Endometrial microvascular endothelial cells (primary cell): ENCODE data around the gene SORL1. TPM values are rescaled to one million over a fixed set of nuclear protein-coding genes. Genes with fewer than 3 reads are reported as not detected.

Source experiments
- in situ Hi-C: cut with HindIII; loops from 2 replicates; pipeline ENCODE4 v1.10.0; 2017; ENCODE audit warnings: low sequenced_read_pairs, low pct_unique_long_range_greater_than_20kb; ENCODE audit errors: inconsistent ontology term
- total RNA-seq: library from RNA; depleted of rRNA; stranded (reverse); fragments of >200 nt; gene quantifications from one replicate; pipeline ENCODE4 v1.2.3, GENCODE V29; 2015; ENCODE audit errors: inconsistent ontology term

SORL1 gene
- total RNA-seq, 1 donor from 2014 or later = 1.3 TPM

DNA sequence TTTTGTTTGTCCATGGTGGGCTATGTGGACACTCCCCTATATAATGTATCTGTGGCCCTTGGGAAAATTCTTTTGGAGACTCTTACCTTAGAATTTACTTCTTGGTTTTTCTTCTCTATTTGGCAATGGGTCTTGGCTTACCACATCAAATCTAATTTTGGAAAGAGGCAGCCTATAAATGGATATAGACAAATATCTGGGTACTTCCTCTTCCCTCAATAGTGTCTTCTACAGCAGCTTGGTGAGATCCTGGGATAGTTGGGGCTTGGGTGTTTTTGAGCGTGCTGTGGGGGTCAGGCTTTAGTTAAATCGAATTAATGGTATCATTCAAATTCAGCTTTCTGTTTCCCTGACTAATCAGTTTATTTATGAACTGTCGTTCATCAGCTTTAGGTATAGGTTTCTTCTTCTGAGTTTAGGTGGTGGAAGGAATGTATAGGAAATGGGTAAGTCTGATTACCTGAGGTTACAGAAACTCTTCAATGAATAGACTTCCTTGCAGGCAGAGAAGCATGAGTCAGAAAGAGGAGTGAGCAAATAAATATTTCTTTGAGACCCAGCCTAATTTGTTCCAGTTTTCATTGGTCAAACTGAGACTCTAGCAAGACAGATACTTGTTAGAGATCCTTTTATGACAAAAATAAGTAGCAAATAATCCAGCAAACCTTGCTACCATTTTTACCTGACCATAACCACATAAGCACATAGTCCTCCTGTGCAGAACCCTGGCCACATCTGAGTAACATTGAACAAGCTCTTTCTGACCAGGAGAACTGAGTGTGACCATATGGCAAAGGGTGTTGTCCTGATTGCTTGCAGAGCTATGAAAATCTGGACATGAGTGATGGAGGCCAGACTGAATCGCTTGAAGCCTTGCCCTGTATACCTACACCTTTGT, 69.3 kb downstream of the SORL1 start:
- in situ Hi-C loops = no loop called here

DNA sequence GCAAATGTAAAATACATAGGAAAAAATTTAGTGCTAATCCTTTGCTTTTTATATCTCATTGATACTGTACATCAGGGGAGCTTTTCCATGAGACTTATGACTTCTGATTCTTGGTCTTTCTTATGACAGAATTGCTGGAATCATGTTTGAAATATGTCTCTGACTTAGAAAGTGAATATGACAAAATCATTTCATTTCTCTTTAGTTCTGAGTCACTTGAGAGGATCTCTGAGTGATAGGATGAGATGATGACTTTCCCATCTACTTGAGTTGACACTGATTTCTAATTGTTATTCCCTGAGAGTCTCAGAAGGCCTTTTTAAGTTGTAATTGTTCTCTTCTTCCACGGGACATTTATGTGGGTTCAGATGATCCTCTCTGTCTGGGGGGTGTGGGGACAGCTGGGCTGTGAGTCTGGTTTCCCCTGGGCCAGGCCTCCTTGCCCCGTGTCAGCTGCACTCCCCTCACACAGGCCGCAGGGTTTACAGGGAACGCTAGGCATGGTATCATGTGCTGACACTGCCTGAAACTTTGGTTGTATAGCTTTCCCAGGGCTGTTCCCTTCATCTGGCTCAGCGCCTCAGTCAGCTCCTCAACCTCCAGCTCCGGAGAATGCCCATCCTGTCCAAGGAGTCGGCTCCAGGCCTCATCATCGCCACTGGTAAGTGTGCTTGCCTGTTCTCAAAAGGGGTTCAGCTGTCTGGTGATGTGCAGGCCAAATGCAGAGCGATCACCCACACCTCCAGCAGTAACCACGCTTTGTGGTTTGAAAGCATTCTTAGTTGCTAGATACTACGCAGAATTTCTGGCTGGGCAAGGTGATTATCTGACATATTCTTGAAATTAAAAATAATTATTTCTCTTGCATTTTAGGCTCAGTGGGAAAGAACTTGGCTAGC, 70.2 kb downstream of the SORL1 start:
- in situ Hi-C loops = no loop called here

DNA sequence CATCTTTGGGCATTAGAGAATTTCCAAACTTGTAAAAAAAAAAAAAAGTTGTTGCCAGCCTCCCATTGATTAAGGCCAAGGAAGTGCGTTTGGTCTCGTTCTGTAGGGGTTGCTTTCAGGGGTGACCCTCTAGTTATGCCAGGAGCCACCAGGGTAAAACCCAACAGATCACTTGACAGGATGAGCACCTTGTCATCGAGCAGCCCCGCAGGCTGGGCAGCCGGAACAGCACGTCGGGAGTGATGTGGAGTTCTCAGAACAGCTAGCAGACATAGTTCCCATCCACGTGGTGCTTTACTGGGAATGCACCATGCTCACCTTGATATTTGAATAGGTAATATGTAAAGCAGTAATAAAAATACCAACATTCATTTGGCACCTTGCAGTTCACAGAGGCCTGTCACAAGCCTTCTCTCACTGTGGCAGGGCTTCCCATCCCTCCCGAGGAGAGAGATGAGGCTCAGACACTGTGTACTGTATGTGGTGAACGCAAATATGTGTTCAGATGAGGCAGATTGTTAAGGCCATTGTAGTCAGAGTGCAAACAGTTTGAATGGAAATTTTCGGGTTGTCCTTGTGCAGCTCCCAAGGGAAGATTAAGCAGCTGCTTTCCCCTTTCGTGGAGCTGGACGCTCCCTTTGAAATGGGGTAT, 71.6 kb downstream of the SORL1 start:
- in situ Hi-C loops = no loop called here

DNA sequence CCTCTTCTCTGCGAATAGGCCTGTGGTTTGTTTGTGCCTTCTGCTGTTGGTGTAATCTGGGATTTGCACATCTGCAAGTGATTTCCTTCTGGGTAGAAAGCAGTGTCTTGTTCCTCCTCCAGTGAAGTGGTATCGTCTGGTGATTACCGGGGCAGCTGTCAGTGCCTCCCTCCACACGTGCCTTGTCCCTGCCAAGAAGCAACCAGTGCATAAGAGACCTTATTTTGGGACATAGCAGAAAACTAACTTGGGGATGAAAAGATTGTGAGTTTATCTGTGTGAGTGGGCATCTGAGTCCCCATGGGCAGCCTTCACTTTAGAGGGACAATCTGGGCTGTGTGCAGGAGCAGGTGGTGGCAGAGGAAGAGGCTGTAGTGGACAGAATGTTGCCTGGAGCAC, 72.1 kb downstream of the SORL1 start:
- in situ Hi-C loops = no loop called here

DNA sequence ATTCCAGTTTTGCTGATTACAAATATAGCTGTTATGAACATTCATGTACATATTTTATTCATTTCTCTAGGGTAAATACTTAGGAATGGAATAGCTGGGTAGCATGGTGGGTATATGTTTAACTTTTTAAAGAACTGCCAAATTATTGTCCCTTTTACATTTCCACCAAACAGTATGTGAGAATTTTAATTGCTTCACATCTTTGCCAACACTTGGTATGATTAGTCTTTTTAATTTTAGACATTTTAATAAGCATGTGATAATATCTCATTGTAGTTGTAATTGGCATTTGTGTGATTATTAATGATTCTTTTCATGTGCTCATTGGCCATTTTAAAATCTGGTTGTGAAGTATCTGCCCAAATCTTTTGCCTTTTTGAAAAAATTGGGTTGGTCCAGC, 73.3 kb downstream of the SORL1 start:
- in situ Hi-C loops = no loop called here

DNA sequence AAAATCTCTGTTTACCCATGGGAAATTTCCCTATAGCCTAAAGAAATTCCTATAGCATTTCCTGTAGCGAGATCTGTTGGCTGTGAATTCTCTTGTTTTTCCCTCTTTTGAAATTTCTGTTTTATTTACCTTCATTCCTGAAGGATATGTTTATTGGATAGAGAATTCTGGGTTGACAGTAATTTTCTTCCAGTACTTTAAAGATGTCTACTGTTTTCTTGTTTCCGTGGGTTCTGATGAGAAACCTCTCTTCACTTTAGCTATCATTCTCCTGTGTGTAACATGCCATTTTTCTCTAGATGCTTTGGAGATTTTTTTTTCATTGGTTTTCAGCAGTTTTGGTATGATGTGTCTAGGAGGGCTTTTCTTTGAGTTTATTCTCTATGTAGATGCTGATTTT, 78.1 kb downstream of the SORL1 start:
- in situ Hi-C loops = no loop called here

DNA sequence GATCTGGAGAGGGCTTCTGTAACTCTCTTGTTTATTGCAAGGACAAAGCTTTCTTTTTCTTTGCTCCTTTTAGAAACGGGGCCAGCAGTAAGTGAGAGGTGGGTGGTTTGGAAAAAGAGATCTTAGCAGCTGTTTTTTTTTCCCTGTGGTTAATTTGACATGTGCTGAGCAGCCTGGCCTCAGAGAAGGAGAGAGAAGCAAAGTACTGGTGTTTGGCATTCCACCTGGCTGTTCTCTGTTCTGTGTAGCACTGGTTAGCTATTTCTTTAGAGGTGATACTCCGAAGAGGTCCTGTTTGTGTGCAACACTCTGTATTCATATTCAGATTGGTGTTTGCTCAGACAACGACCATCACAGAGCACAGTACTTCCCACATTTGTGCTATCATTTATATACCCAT, 81.5 kb downstream of the SORL1 start:
- in situ Hi-C loops = no loop called here

DNA sequence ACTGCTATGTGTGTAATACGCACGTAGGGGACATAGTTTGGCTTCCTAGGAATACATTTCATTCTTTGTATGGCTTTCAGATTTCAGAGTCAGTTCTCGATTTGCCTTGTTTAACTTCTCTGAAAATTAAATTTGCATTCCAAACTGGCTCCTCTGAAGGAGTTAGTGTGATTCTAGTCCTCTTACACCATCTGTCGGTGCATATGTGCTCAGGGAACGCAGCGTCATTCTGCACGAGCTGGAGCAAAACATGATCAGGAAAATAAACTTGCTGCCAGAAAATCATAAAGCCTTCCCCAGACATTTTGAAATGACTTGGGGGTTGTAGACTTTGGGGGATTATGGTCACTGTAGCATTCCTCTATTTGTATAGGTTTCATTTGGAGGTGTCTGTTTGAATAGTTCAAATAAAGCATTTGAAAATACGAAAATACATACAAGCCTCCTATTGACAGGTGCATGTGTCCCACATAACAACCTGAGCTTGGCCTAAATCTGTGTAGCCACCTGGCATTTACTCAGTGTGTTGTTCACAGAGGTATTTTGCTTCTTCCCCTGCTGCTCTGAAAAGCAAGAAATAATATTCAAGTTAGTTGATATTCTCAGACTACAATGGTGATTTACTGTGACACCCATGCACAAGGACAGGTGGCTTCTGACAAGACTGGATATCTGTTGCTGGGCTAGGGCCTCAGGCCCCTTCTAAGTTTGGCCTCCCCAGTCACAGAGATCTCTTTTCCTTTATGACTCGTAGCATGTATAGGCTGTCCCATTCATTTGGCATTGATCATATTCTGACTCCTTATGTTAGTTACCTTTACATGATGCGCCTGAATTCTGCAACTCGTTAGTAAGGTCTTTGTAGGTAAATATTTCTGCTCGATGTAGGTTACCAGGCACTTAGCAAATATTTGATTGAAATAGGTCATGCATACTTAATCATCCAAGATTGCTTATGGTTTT, 82.3 kb downstream of the SORL1 start:
- in situ Hi-C loops = no loop called here

DNA sequence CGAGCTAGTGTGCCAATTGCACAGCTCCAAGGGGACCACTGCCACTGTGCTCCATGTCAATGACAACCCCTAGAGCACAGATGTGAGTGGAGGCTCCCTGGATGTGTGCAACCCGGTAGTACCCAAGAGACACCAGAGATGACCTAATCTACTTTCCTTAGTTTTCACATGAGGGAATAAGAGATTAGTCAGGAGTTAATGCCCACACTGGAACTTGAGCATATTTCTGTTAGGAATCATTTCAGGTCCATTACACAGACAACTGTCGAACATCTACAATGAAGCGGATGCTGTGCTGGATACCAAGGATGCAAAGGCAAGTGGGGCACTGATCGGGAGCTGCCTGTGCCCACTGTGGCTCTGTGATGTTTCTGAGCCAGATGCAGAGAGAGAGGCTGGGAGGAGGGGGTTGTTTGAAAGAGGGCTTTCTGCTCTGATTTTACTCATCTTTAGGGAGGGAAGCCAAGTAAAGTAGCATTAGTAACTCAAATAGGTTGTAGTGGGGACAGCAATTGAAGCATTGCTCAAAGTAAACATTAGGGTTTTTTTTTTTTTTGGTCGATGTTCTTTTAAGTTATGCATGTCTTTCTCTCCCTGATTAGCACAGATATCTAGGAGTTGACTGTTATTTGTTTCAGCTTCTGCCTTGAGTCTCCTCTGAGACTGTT, 83.1 kb downstream of the SORL1 start:
- in situ Hi-C loops = no loop called here

DNA sequence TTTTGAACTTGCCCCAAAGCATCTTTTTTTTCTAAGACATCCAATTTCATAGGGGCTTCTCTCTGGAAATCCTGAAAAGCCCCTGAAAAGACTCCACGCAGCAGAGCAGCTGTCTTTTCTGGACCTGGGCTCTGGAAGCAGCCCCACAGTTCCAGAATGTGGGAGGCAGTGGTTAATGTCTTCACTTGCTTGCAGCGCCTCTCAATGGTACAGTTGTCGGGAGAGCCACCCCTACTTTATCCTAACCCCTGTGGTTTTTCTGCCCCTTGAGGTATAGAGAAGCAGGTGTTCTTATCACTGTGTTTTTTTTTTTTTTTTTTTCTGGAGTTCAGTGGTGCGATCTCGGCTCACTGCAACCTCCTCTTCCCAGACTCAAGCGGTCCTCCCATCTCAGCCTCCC, 84.0 kb downstream of the SORL1 start:
- in situ Hi-C loops = no loop called here

DNA sequence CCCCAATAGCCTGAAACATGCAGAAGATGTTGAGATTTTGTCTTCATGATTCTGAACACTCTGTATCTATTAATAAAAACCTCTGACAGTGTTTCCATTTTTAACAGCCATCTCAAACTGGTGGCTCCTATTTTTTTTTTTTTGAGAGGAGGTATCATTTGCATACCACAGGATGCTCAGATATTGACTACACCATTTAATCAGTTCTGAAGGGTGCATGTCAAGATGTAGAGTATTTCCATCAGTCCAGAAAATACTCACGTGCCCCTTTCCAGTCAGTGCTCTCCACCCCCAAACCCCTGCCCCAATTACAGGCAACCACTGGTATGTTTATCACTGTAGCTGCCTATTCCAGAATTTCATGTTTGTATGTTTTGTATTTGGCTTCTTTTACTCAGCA, 85.9 kb downstream of the SORL1 start:
- in situ Hi-C loops = no loop called here

DNA sequence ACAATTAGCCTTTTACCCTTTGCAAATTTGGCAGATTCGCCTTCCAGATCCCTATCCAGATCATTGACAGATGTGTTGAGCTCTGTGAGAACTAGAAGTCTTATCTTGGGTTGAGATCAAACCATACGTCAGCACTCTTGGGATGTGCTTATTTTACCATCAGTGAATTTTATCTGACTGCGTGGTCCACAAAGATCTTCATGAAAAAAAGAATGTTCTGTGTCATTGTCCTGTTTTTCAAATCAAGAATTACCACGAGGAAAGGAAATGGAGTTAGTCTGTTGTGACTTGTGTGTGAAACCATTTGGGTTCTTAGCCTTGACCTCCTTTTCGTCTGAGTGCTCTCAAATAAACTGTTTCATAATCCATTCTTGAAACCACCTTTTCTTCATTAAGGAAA, 86.9 kb downstream of the SORL1 start:
- in situ Hi-C loops = no loop called here

DNA sequence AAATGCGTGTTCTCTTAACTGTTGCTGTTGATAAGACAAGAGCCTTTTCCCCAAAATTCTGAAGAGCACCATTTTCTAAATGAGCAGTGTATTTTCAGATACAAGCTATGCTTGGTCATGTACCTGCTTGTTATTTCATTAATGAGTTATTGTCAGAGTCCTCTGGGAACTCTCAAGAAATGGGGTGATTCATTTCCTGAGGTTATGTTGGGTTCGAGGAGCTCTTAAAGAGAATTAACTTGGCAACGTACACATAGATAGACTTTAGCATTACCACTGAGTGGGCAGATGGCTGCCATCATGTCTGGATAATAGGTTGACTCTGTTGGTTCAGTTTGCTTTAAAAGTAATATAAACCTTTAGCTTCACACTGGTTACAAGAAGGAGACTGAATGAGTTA, 88.5 kb downstream of the SORL1 start:
- in situ Hi-C loops = no loop called here

DNA sequence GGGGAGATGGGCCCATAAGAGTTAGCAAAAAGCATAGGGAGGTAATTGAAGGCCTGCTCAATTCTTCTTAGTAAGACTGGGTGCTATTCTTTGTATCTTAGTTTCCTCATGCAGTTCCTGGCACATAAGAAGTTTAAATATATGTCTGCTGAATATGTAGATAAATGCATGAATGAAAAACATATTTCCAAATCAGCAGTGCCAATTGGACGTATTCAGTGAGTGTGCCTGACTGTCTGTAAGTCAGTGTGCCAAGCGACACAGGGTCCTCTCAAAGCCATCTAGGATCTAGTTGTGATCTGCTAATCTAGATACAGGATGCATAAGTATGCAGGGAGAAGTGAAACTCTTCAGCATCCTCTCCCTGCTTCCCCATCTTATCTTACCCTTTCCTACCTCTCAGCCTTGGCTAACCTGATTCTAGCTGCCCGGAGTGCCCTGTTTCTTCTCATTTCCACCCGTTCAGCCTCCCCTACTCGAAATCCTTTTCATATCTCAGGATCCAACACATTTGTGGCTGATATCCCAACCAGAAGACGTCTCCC, 91.8 kb downstream of the SORL1 start:
- in situ Hi-C loops = no loop called here

DNA sequence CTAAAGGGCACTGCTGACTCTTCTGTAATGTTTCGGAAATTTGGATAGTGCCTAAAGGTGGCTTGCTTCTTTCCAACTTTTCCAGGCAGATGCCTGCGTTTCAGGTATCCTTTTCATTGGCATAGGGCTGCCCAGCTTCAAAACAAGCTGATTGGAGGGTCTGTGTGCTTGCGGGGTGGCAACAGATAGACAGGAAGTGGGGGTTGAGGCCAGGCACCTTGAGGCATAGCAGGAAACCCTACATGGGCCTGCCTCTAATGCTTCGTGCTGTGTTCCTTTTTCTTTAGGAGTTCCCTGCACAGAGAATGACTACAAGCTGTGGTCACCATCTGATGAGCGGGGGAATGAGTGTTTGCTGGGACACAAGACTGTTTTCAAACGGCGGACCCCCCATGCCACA, 92.8 kb downstream of the SORL1 start:
- in situ Hi-C loops = no loop called here

DNA sequence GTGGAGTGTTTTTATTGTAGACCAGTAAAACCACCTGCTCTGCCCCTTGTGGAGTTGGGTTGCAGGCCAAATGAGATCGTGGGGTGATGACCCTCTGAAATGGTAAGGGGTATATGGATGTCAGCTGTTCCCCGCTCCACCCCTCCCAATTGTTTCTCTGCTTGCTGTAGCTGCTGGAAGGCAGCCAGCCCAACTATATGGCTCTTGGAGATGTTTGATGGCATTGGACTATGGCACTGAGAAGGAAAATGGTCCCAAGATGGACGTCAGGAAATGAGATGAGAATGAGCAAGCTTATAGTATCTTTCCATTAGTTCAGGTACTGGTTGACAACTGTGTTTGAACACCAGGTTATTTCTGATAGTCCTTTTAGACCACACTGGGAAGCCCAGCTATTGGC, 95.5 kb downstream of the SORL1 start:
- in situ Hi-C loops = no loop called here

DNA sequence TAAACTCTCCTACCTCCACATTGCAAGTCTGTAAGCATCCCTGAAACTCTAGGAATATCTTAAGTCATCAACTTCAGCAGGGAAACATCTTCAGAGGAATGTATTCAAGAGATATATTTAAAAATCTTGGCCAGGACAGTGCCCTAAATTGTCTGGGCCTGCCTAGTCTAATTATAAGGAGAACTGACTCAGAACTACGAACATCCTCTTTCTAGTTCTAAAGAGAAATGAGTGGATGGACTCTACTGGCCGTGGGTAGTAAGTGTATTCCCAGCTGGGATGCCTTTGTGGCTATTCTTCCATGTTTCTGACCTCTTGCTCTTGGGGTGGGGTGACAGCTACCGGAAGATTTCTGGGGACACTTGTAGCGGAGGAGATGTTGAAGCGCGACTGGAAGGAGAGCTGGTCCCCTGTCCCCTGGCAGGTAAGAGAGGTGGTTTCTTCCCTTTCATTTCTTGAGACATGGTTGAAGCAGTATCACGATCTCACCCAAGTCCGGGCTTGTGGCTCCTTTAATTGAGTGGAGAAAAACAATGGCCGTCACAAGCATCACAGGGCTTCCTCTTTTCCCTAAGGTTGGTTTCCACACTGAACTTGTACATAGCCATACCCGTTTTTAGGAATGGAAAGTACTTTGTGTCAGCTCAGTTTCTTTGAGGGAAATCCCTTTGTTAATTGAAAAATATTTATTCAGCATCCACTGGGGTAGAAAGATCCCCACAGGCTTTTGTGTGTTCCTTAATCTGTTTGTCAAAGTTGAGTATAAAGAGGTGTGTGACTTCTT, 98.3 kb downstream of the SORL1 start:
- in situ Hi-C loops = no loop called here
